CD14-positive monocyte (primary cell): Measurements from ENCODE around the gene SPNS3. TPM values are rescaled to one million over a fixed set of nuclear protein-coding genes. Genes with fewer than 3 reads are reported as not detected.

Experiments
- DNase-seq, 3 donors: peaks; one replicate each; pipeline ENCODE4 v3.0.0-alpha.2; 2011 to 2022
- H2AFZ ChIP-seq: 2 replicates; pipeline ENCODE4 v1.6.0; 2012; ENCODE audit warnings: mild to moderate bottlenecking, low read depth, low read length, inconsistent platforms; ENCODE audit not compliant: insufficient read depth, poor library complexity, severe bottlenecking
- H3K27ac ChIP-seq, 2 donors: 1 replicate in 1 of 2; 2 replicates in 1 of 2; pipeline ENCODE4 v1.5.1; 2012 to 2013; ENCODE audit warnings: low read length in 2 of 2, control low read depth in 1 of 2, inconsistent platforms in 1 of 2, low read depth in 1 of 2, mild to moderate bottlenecking in 1 of 2
- H3K27me3 ChIP-seq, 2 donors: one replicate each; pipeline versions ENCODE4 v1.6.0 to v1.6.1; 2011 to 2013; ENCODE audit warnings: low read length in 2 of 2; ENCODE audit not compliant: control insufficient read depth in 2 of 2, insufficient read depth in 2 of 2
- H3K36me3 ChIP-seq, 2 donors: replicated peaks in 1 of 2; 1 replicate in 1 of 2; 2 replicates in 1 of 2; pipeline versions ENCODE4 v1.5.1 to v1.6.1; 2012 to 2013; ENCODE audit warnings: low read length in 2 of 2, control low read depth in 1 of 2, inconsistent platforms in 1 of 2, mild to moderate bottlenecking in 1 of 2; ENCODE audit not compliant: insufficient read depth in 2 of 2, control insufficient read depth in 1 of 2
- H3K4me1 ChIP-seq, 2 donors: 1 replicate in 1 of 2; 2 replicates in 1 of 2; pipeline versions ENCODE4 v1.5.1 to v1.6.1; 2012 to 2013; ENCODE audit warnings: low read length in 2 of 2, control low read depth in 1 of 2, inconsistent platforms in 1 of 2, mild to moderate bottlenecking in 1 of 2, moderate library complexity in 1 of 2; ENCODE audit not compliant: insufficient read depth in 2 of 2, control insufficient read depth in 1 of 2
- H3K4me2 ChIP-seq: replicated peaks from 2 replicates; pipeline ENCODE3; 2012; ENCODE audit warnings: low read length, moderate library complexity, mild to moderate bottlenecking; ENCODE audit not compliant: poor library complexity, severe bottlenecking; ENCODE audit errors: extremely low read depth
- H3K4me3 ChIP-seq, 3 experiments: fragments of 200-600 bp in 1 of 3; sonication (generic) in 1 of 3; replicated peaks in 1 of 3; 1 replicate in 2 of 3; 2 replicates in 1 of 3; pipeline ENCODE4 v1.5.1; 2011 to 2013; ENCODE audit warnings: low read length in 3 of 3, mild to moderate bottlenecking in 3 of 3, control low read depth in 2 of 3, low read depth in 2 of 3, inconsistent platforms in 1 of 3, moderate library complexity in 1 of 3
- H3K79me2 ChIP-seq: 2 replicates; pipeline ENCODE4 v1.6.0; 2012; ENCODE audit warnings: mild to moderate bottlenecking, control low read depth, inconsistent platforms, low read length, moderate library complexity; ENCODE audit not compliant: insufficient read depth
- H3K9ac ChIP-seq: 2 replicates; pipeline ENCODE4 v1.6.0; 2017; ENCODE audit warnings: low read length, mild to moderate bottlenecking; ENCODE audit not compliant: insufficient read depth, poor library complexity, severe bottlenecking
- H3K9me3 ChIP-seq, 2 donors: replicated peaks in 1 of 2; 1 replicate in 1 of 2; 2 replicates in 1 of 2; pipeline versions ENCODE4 v1.5.1 to v1.6.1; 2012 to 2013; ENCODE audit warnings: low read length in 2 of 2, control low read depth in 1 of 2; ENCODE audit not compliant: control insufficient read depth in 1 of 2, insufficient read depth in 1 of 2
- H4K20me1 ChIP-seq: 2 replicates; pipeline ENCODE4 v1.6.0; 2012; ENCODE audit warnings: mild to moderate bottlenecking, low read length, control low read depth, moderate library complexity; ENCODE audit not compliant: insufficient read depth
- H3K27ac Mint-ChIP-seq, 7 donors: one replicate each; pipeline ENCODE4 v1.8.0; 2020; ENCODE audit warnings: mild to moderate bottlenecking in 7 of 7, mixed read lengths in 7 of 7, moderate library complexity in 6 of 7, inconsistent platforms in 2 of 7
- H3K27me3 Mint-ChIP-seq, 3 donors: one replicate each; pipeline ENCODE4 v1.8.0; 2021 to 2022; ENCODE audit warnings: low read depth in 3 of 3, mild to moderate bottlenecking in 3 of 3, mixed read lengths in 3 of 3, moderate library complexity in 3 of 3, inconsistent platforms in 1 of 3
- H3K36me3 Mint-ChIP-seq, 2 donors: one replicate each; pipeline ENCODE4 v1.8.0; 2020; ENCODE audit warnings: mixed read lengths in 2 of 2, inconsistent platforms in 1 of 2, mild to moderate bottlenecking in 1 of 2
- H3K4me1 Mint-ChIP-seq: one replicate; pipeline ENCODE4 v1.8.0; 2020; ENCODE audit warnings: mild to moderate bottlenecking, mixed read lengths
- H3K4me3 Mint-ChIP-seq, 2 donors: one replicate each; pipeline ENCODE4 v1.8.0; 2020; ENCODE audit warnings: mild to moderate bottlenecking in 2 of 2, mixed read lengths in 2 of 2, moderate library complexity in 1 of 2
- H3K9me3 Mint-ChIP-seq, 7 donors: one replicate each; pipeline ENCODE4 v1.8.0; 2020 to 2022; ENCODE audit warnings: mixed read lengths in 7 of 7, mild to moderate bottlenecking in 6 of 7, moderate library complexity in 6 of 7, inconsistent platforms in 2 of 7
- WGBS: methylation state at CpG from one replicate; pipeline ENCODE4 v1.1.5; 2013; ENCODE audit warnings: missing lambda C conversion rate; ENCODE audit not compliant: insufficient coverage; 5-methylcytosine and 5-hydroxymethylcytosine counted together
- intact Hi-C, 2 donors: fragments of 100-400 bp; cut with micrococcal nuclease; formaldehyde crosslinking; loops; one replicate each; pipeline versions ENCODE4 v1.15.0 to v1.15.1; 2023
- polyA plus RNA-seq, 3 donors: library from polyadenylated mRNA; depleted of rRNA in 1 of 3; unstranded in 2 of 3; stranded (reverse) in 1 of 3; fragments of 300-500 nt in 2 of 3; fragments of >200 nt in 1 of 3; fragmentation: Illumina TruSeq in 2 of 3; gene quantifications; 1 replicate in 2 of 3; 2 replicates in 1 of 3; pipeline ENCODE4 v1.2.3, GENCODE V29; 2012 to 2021
- TF ChIP-seq, protein P1 (sequence below): fragments of 200-600 bp; IDR thresholded peaks from one replicate; pipeline ENCODE4 v1.8.0; 2022; ENCODE audit warnings: antibody characterized with exemption, mild to moderate bottlenecking

SPNS3 gene
- polyA plus RNA-seq, 3 donors: 2.3 to 5.7 (median 4.5) TPM

DNA sequence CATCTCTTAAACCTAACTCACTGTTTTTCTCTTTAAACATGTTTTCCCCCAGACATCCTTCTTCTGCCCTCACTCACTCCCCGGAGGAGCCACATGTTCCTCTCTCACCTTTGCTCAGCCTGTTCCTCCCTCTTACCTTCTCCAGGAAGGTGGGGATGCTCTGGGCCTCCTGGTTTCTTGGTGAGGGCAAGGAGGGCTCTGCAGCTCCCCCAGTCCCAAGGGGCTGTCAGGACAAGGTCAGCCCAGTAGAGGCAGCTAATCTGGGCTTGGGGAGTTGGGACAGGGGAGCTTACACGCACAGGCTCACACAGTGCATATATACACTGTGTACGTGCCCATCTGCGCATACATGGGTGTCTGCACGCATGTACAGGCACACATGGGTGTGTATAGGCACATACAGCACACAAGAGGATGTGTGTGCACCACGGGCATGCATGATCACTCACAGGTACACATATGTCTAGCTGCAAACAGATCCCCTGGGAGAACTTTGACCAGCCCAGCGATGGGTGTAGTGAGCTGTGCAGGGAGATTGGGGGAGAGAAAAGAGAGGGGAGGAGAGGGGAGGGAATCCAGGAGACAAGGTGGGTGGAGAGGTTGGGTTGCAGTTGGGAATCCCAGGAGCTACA lies 28.6 kb upstream of the SPNS3 start:
- Histone ChIP-seq H3K4me3 (no peak overlapping the region), H2AFZ (no peak overlapping the region), H3K27ac (no peak overlapping the region), H3K36me3 (no peaks in the 10 kb centered on the region), H3K4me1 (no peaks in the 10 kb centered on the region), H3K4me2 (no peak overlapping the region), H3K9ac (no peak overlapping the region), H3K27me3 (no peaks in the 10 kb centered on the region), H4K20me1 (no peaks in the 10 kb centered on the region), H3K79me2 (no peaks in the 10 kb centered on the region), H3K9me3 (no peaks in the 10 kb centered on the region)
- no peak overlapping the region for H3K27ac Mint-ChIP-seq
- no peaks in the 10 kb centered on the region for H3K4me1 Mint-ChIP-seq
- WGBS: 100% methylated on average over 6 of the region's 7 CpGs
- H3K4me3 Mint-ChIP-seq: no peak overlapping the region
- no peak for DNase-seq
- H3K27me3 Mint-ChIP-seq: peaks cover 1 to 16% (median 5%) of the 10 kb centered on the region in 3 donors
- TF ChIP-seq, protein P1, sequence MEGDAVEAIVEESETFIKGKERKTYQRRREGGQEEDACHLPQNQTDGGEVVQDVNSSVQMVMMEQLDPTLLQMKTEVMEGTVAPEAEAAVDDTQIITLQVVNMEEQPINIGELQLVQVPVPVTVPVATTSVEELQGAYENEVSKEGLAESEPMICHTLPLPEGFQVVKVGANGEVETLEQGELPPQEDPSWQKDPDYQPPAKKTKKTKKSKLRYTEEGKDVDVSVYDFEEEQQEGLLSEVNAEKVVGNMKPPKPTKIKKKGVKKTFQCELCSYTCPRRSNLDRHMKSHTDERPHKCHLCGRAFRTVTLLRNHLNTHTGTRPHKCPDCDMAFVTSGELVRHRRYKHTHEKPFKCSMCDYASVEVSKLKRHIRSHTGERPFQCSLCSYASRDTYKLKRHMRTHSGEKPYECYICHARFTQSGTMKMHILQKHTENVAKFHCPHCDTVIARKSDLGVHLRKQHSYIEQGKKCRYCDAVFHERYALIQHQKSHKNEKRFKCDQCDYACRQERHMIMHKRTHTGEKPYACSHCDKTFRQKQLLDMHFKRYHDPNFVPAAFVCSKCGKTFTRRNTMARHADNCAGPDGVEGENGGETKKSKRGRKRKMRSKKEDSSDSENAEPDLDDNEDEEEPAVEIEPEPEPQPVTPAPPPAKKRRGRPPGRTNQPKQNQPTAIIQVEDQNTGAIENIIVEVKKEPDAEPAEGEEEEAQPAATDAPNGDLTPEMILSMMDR: no peak
- no peaks in the 10 kb centered on the region for H3K36me3 Mint-ChIP-seq
- intact Hi-C loops: no loop called here
- peaks cover 0 to 1% (median 0%) of the 10 kb centered on the region in 7 donors for H3K9me3 Mint-ChIP-seq

GRCh38 chr17:4405699-4406098 lies 28.0 kb upstream of the SPNS3 start:
- Histone ChIP-seq H3K9me3 (no peaks in the 10 kb centered on the region), H4K20me1 (no peaks in the 10 kb centered on the region), H2AFZ (no peak overlapping the region), H3K79me2 (no peaks in the 10 kb centered on the region), H3K4me2 (no peak overlapping the region), H3K27me3 (no peaks in the 10 kb centered on the region), H3K27ac (no peak overlapping the region), H3K4me1 (no peaks in the 10 kb centered on the region), H3K4me3 (no peak overlapping the region), H3K36me3 (no peaks in the 10 kb centered on the region), H3K9ac (no peak overlapping the region)
- intact Hi-C loops: no loop called here
- H3K4me1 Mint-ChIP-seq: no peaks in the 10 kb centered on the region
- no peaks in the 10 kb centered on the region for H3K36me3 Mint-ChIP-seq
- H3K27me3 Mint-ChIP-seq: peaks cover 1 to 14% (median 5%) of the 10 kb centered on the region in 3 donors
- no peak overlapping the region for H3K27ac Mint-ChIP-seq
- H3K4me3 Mint-ChIP-seq: no peak overlapping the region
- 95% methylated on average over 4 of the region's 5 CpGs for WGBS
- no peak for DNase-seq
- TF ChIP-seq, protein P1: no peak
- H3K9me3 Mint-ChIP-seq: no peaks in the 10 kb centered on the region
